HEK293 (cell line): ENCODE data around the gene ONECUT2.

Source experiments
- MEIS1 ChIP-seq: sonication (generic); formaldehyde crosslinking; IDR thresholded peaks from 2 replicates; pipeline ENCODE4 v1.8.1; 2022; ENCODE audit warnings: missing genetic modification reagents, mild to moderate bottlenecking, borderline replicate concordance
- TRIM28 ChIP-seq: IDR thresholded peaks from 2 replicates; pipeline ENCODE4 v1.6.1; 2011; ENCODE audit warnings: low read length, control low read depth, borderline replicate concordance
- YY1 ChIP-seq: fragments of 450-650 bp; formaldehyde crosslinking; IDR thresholded peaks from 2 replicates; pipeline ENCODE4 v1.5.1; 2018; ENCODE audit warnings: missing biosample characterization, missing genetic modification characterization
- ZEB2 ChIP-seq: fragments of 450-650 bp; formaldehyde crosslinking; IDR thresholded peaks from 2 replicates; pipeline ENCODE4 v1.5.1; 2016; ENCODE audit warnings: missing biosample characterization, missing genetic modification characterization
- ZNF354C ChIP-seq: fragments of 450-650 bp; formaldehyde crosslinking; IDR thresholded peaks from 2 replicates; pipeline ENCODE4 v1.5.1; 2016; ENCODE audit warnings: missing biosample characterization, missing genetic modification characterization, low read depth, borderline replicate concordance
- ZNF501 ChIP-seq: fragments of 450-650 bp; formaldehyde crosslinking; IDR thresholded peaks from 2 replicates; pipeline ENCODE4 v1.5.1; 2016; ENCODE audit warnings: missing biosample characterization, missing genetic modification characterization
- ZNF768 ChIP-seq: fragments of 450-650 bp; formaldehyde crosslinking; IDR thresholded peaks from 2 replicates; pipeline ENCODE4 v1.5.1; 2018; ENCODE audit warnings: missing biosample characterization, mild to moderate bottlenecking, missing genetic modification characterization
- TF ChIP-seq, protein P1 (sequence below): fragments of 450-650 bp; formaldehyde crosslinking; IDR thresholded peaks from 2 replicates; pipeline ENCODE4 v1.5.1; 2016; ENCODE audit warnings: missing biosample characterization, missing genetic modification characterization
- TF ChIP-seq, protein P2 (sequence below): sonication (generic); formaldehyde crosslinking; IDR thresholded peaks from 2 replicates; pipeline ENCODE4 v1.8.1; 2022; ENCODE audit warnings: mild to moderate bottlenecking, moderate library complexity, missing genetic modification reagents
- TF ChIP-seq, protein P3 (sequence below): fragments of 450-650 bp; formaldehyde crosslinking; IDR thresholded peaks from 2 replicates; pipeline ENCODE4 v1.5.1; 2016; ENCODE audit warnings: missing biosample characterization, missing genetic modification characterization
- TF ChIP-seq, protein P4 (sequence below): fragments of 450-650 bp; formaldehyde crosslinking; IDR thresholded peaks from 2 replicates; pipeline ENCODE4 v1.5.1; 2016; ENCODE audit warnings: missing biosample characterization, missing genetic modification characterization
- TF ChIP-seq, protein P5 (sequence below): fragments of 450-650 bp; formaldehyde crosslinking; IDR thresholded peaks from 2 replicates; pipeline ENCODE4 v1.5.1; 2016; ENCODE audit warnings: missing biosample characterization, missing genetic modification characterization, low read depth
- TF ChIP-seq, protein P6 (sequence below): fragments of 450-650 bp; IDR thresholded peaks from 2 replicates; pipeline ENCODE4 v1.5.1; 2018; ENCODE audit warnings: missing biosample characterization, missing genetic modification characterization

DNA sequence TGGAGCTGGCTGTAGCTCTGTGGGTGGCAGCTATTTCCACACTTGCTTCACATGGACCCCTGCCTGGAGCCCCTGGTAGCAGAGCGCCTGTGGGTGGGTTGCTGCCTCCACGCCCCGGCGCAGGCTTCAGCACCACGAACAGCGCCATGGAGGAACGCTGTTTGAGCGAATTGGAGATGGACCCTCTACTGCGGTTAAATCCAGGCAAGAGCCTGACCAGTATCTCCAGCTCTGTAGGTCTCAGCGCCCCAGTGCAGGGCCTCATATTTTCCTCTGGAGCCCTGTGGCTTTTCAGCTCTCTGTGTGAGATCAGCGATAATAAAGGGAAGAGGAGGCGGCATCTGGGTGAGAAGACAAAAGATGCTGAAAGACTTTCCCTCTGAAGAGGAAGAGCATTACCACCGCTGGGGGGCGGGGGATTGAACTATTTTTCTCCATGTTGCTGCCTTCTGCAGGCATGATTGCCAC is 12.0 kb downstream of the ONECUT2 start:
- TF ChIP-seq, protein P1, sequence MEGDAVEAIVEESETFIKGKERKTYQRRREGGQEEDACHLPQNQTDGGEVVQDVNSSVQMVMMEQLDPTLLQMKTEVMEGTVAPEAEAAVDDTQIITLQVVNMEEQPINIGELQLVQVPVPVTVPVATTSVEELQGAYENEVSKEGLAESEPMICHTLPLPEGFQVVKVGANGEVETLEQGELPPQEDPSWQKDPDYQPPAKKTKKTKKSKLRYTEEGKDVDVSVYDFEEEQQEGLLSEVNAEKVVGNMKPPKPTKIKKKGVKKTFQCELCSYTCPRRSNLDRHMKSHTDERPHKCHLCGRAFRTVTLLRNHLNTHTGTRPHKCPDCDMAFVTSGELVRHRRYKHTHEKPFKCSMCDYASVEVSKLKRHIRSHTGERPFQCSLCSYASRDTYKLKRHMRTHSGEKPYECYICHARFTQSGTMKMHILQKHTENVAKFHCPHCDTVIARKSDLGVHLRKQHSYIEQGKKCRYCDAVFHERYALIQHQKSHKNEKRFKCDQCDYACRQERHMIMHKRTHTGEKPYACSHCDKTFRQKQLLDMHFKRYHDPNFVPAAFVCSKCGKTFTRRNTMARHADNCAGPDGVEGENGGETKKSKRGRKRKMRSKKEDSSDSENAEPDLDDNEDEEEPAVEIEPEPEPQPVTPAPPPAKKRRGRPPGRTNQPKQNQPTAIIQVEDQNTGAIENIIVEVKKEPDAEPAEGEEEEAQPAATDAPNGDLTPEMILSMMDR (tag by site-specific recombination) = no peak
- TF ChIP-seq MEIS1 (CRISPR knock-in tag) (no peak), ZEB2 (tag by site-specific recombination) (no peak), TRIM28 (no peak), ZNF354C (tag by site-specific recombination) (no peak), ZNF768 (no peak), YY1 (tag by site-specific recombination) (no peak), ZNF501 (tag by site-specific recombination) (no peak)
- TF ChIP-seq, protein P2, sequence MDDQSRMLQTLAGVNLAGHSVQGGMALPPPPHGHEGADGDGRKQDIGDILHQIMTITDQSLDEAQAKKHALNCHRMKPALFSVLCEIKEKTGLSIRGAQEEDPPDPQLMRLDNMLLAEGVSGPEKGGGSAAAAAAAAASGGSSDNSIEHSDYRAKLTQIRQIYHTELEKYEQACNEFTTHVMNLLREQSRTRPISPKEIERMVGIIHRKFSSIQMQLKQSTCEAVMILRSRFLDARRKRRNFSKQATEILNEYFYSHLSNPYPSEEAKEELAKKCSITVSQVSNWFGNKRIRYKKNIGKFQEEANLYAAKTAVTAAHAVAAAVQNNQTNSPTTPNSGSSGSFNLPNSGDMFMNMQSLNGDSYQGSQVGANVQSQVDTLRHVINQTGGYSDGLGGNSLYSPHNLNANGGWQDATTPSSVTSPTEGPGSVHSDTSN (CRISPR knock-in tag) = no peak
- TF ChIP-seq, protein P3, sequence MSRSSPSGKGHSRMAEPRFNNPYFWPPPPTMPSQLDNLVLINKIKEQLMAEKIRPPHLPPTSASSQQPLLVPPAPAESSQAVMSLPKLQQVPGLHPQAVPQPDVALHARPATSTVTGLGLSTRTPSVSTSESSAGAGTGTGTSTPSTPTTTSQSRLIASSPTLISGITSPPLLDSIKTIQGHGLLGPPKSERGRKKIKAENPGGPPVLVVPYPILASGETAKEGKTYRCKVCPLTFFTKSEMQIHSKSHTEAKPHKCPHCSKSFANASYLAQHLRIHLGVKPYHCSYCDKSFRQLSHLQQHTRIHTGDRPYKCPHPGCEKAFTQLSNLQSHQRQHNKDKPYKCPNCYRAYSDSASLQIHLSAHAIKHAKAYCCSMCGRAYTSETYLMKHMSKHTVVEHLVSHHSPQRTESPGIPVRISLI = no peak
- TF ChIP-seq, protein P4, sequence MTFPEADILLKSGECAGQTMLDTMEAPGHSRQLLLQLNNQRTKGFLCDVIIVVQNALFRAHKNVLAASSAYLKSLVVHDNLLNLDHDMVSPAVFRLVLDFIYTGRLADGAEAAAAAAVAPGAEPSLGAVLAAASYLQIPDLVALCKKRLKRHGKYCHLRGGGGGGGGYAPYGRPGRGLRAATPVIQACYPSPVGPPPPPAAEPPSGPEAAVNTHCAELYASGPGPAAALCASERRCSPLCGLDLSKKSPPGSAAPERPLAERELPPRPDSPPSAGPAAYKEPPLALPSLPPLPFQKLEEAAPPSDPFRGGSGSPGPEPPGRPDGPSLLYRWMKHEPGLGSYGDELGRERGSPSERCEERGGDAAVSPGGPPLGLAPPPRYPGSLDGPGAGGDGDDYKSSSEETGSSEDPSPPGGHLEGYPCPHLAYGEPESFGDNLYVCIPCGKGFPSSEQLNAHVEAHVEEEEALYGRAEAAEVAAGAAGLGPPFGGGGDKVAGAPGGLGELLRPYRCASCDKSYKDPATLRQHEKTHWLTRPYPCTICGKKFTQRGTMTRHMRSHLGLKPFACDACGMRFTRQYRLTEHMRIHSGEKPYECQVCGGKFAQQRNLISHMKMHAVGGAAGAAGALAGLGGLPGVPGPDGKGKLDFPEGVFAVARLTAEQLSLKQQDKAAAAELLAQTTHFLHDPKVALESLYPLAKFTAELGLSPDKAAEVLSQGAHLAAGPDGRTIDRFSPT (tag by site-specific recombination) = no peak
- TF ChIP-seq, protein P5, sequence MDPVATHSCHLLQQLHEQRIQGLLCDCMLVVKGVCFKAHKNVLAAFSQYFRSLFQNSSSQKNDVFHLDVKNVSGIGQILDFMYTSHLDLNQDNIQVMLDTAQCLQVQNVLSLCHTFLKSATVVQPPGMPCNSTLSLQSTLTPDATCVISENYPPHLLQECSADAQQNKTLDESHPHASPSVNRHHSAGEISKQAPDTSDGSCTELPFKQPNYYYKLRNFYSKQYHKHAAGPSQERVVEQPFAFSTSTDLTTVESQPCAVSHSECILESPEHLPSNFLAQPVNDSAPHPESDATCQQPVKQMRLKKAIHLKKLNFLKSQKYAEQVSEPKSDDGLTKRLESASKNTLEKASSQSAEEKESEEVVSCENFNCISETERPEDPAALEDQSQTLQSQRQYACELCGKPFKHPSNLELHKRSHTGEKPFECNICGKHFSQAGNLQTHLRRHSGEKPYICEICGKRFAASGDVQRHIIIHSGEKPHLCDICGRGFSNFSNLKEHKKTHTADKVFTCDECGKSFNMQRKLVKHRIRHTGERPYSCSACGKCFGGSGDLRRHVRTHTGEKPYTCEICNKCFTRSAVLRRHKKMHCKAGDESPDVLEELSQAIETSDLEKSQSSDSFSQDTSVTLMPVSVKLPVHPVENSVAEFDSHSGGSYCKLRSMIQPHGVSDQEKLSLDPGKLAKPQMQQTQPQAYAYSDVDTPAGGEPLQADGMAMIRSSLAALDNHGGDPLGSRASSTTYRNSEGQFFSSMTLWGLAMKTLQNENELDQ = no peak
- TF ChIP-seq, protein P6, sequence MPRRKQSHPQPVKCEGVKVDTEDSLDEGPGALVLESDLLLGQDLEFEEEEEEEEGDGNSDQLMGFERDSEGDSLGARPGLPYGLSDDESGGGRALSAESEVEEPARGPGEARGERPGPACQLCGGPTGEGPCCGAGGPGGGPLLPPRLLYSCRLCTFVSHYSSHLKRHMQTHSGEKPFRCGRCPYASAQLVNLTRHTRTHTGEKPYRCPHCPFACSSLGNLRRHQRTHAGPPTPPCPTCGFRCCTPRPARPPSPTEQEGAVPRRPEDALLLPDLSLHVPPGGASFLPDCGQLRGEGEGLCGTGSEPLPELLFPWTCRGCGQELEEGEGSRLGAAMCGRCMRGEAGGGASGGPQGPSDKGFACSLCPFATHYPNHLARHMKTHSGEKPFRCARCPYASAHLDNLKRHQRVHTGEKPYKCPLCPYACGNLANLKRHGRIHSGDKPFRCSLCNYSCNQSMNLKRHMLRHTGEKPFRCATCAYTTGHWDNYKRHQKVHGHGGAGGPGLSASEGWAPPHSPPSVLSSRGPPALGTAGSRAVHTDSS (tag by site-specific recombination) = no peak
